Activated T-cell treated with anti-CD3 and anti-CD28 coated beads, Interleukin-2, amount 50 U/mL, for 72 hours (primary cell): ENCODE measurements around the gene CLECL1. TPM values are rescaled to one million over a fixed set of nuclear protein-coding genes. Genes with fewer than 3 reads are reported as not detected.
"Not testable (repeated sequence)": the region's sequence is repeated elsewhere in the genome, so short reads cannot be mapped to it uniquely, and the experiment has no call there.

Experiments
- ATAC-seq, 2 donors: fragments of 150-1000 bp; cut with Tn5 transposase; replicated peaks in 1 of 2; 2 replicates each; pipeline ENCODE4 v1.10.0; 2021; ENCODE audit warnings: moderate library complexity in 2 of 2, mild to moderate bottlenecking in 1 of 2
- DNase-seq, 2 donors: peaks; one replicate each; pipeline ENCODE4 v3.0.0; 2021 to 2022; ENCODE audit warnings: mixed read lengths in 1 of 2
- H3K27ac Mint-ChIP-seq: one replicate; pipeline ENCODE4 v1.8.0; 2022; ENCODE audit warnings: mild to moderate bottlenecking, moderate library complexity, mixed read lengths
- H3K27me3 Mint-ChIP-seq: one replicate; pipeline ENCODE4 v1.8.0; 2022; ENCODE audit warnings: low read depth, mixed read lengths
- H3K36me3 Mint-ChIP-seq, 2 donors: one replicate each; pipeline ENCODE4 v1.8.0; 2022; ENCODE audit warnings: mixed read lengths in 2 of 2, mild to moderate bottlenecking in 1 of 2; ENCODE audit not compliant: insufficient read depth in 2 of 2
- H3K4me1 Mint-ChIP-seq: one replicate; pipeline ENCODE4 v1.8.0; 2022; ENCODE audit warnings: low read depth, mixed read lengths
- H3K4me3 Mint-ChIP-seq, 2 donors: one replicate each; pipeline ENCODE4 v1.8.0; 2022; ENCODE audit warnings: mild to moderate bottlenecking in 2 of 2, mixed read lengths in 2 of 2, moderate library complexity in 2 of 2
- H3K9me3 Mint-ChIP-seq, 2 donors: one replicate each; pipeline ENCODE4 v1.8.0; 2022; ENCODE audit warnings: mixed read lengths in 2 of 2
- total RNA-seq, 2 donors: library from RNA; stranded (reverse); gene quantifications; one replicate each; pipeline ENCODE4 v1.2.3, GENCODE V29; 2022

The CLECL1 gene
- total RNA-seq, 2 donors from 2014 or later: 11.5 to 13.8 TPM

- Mint-ChIP-seq H3K4me3 (peak overlapping the region; percentile 73 to 88), H3K9me3 (peaks cover 8 to 9% of the 10 kb centered on the region in 2 donors), H3K4me1 (peaks cover 75% of the 10 kb centered on the region), H3K36me3 (peaks cover 14 to 23% of the 10 kb centered on the region in 2 donors), H3K27ac (peak overlapping the region; percentile 95), H3K27me3 (no peaks in the 10 kb centered on the region)
- ATAC-seq: peak; percentile 68 to 72
- peak; percentile 66 to 69 for DNase-seq
Measured at GRCh38 chr12:9707864-9708808, 24.8 kb downstream of the CLECL1 start.

GRCh38 chr12:9707356-9707755, 25.5 kb downstream of the CLECL1 start:
- Mint-ChIP-seq H3K4me3 (peak overlapping the region; percentile 73 to 88), H3K27ac (peak overlapping the region; percentile 95), H3K9me3 (peaks cover 8 to 9% of the 10 kb centered on the region in 2 donors), H3K27me3 (no peaks in the 10 kb centered on the region), H3K4me1 (peaks cover 76% of the 10 kb centered on the region), H3K36me3 (peaks cover 14 to 23% of the 10 kb centered on the region in 2 donors)
- ATAC-seq (peak; percentile 46 to 47), DNase-seq (peak in 1 of 2 donors; percentile 43)

GRCh38 chr12:9706086-9706685, 26.7 kb downstream of the CLECL1 start:
- DNase-seq (no peak), ATAC-seq (no peak)
- Mint-ChIP-seq H3K36me3 (peaks cover 14 to 23% of the 10 kb centered on the region in 2 donors), H3K4me1 (peaks cover 77% of the 10 kb centered on the region), H3K4me3 (peak overlapping the region; percentile 12 to 61), H3K27ac (peak overlapping the region; percentile 49), H3K9me3 (peaks cover 8 to 9% of the 10 kb centered on the region in 2 donors), H3K27me3 (no peaks in the 10 kb centered on the region)

- H3K27me3 Mint-ChIP-seq, H3K9me3 Mint-ChIP-seq, H3K27ac Mint-ChIP-seq, ATAC-seq, H3K4me3 Mint-ChIP-seq, DNase-seq: not testable (repeated sequence)
- H3K4me1 Mint-ChIP-seq: peaks cover 81% of the 10 kb centered on the region
- peaks cover 14 to 23% of the 10 kb centered on the region in 2 donors for H3K36me3 Mint-ChIP-seq
Measured at GRCh38 chr12:9704561-9704960, 28.3 kb downstream of the CLECL1 start.

GRCh38 chr12:9702255-9702654, 30.6 kb downstream of the CLECL1 start:
- peak overlapping the region; percentile 74 to 90 for H3K4me3 Mint-ChIP-seq
- peak; percentile 43 to 54 for ATAC-seq
- H3K36me3 Mint-ChIP-seq: peaks cover 13 to 22% of the 10 kb centered on the region in 2 donors
- no peaks in the 10 kb centered on the region for H3K27me3 Mint-ChIP-seq
- DNase-seq: peak; percentile 51 to 63
- peak overlapping the region; percentile 97 for H3K27ac Mint-ChIP-seq
- H3K4me1 Mint-ChIP-seq: peaks cover 80% of the 10 kb centered on the region
- peaks cover 8 to 9% of the 10 kb centered on the region in 2 donors for H3K9me3 Mint-ChIP-seq

GRCh38 chr12:9701380-9702154, 31.3 kb downstream of the CLECL1 start:
- Mint-ChIP-seq H3K27me3 (no peaks in the 10 kb centered on the region), H3K27ac (peak overlapping the region; percentile 97), H3K4me1 (peaks cover 77% of the 10 kb centered on the region), H3K9me3 (peaks cover 8 to 12% of the 10 kb centered on the region in 2 donors), H3K36me3 (peaks cover 14 to 22% of the 10 kb centered on the region in 2 donors), H3K4me3 (peak overlapping the region; percentile 74 to 90)
- ATAC-seq (peak; percentile 64 to 66), DNase-seq (peak in 1 of 2 donors; percentile 39)

GRCh38 chr12:9700606-9700956, 32.3 kb downstream of the CLECL1 start:
- Mint-ChIP-seq H3K9me3 (peaks cover 6 to 13% of the 10 kb centered on the region in 2 donors), H3K4me1 (peaks cover 71% of the 10 kb centered on the region), H3K27ac (peak overlapping the region; percentile 97), H3K36me3 (peaks cover 17 to 25% of the 10 kb centered on the region in 2 donors), H3K27me3 (no peaks in the 10 kb centered on the region), H3K4me3 (peak overlapping the region; percentile 42 to 90)
- no peak for DNase-seq
- no peak for ATAC-seq

GRCh38 chr12:9699898-9700605, 32.8 kb downstream of the CLECL1 start:
- peaks cover 69% of the 10 kb centered on the region for H3K4me1 Mint-ChIP-seq
- peaks cover 7 to 13% of the 10 kb centered on the region in 2 donors for H3K9me3 Mint-ChIP-seq
- peak overlapping the region in 1 of 2 donors; percentile 90 for H3K4me3 Mint-ChIP-seq
- H3K27ac Mint-ChIP-seq: peak overlapping the region; percentile 34
- peaks cover 18 to 25% of the 10 kb centered on the region in 2 donors for H3K36me3 Mint-ChIP-seq
- no peak for DNase-seq
- no peaks in the 10 kb centered on the region for H3K27me3 Mint-ChIP-seq
- ATAC-seq: no peak

GRCh38 chr12:9699269-9699897, 33.5 kb downstream of the CLECL1 start:
- peak in 1 of 2 donors; percentile 12 for ATAC-seq
- H3K9me3 Mint-ChIP-seq: peaks cover 4 to 11% of the 10 kb centered on the region in 2 donors
- DNase-seq: no peak
- peak overlapping the region; percentile 34 for H3K27ac Mint-ChIP-seq
- H3K27me3 Mint-ChIP-seq: no peaks in the 10 kb centered on the region
- H3K4me3 Mint-ChIP-seq: no peak overlapping the region
- H3K36me3 Mint-ChIP-seq: peaks cover 22 to 30% of the 10 kb centered on the region in 2 donors
- peaks cover 68% of the 10 kb centered on the region for H3K4me1 Mint-ChIP-seq

- Mint-ChIP-seq H3K4me3 (no peak overlapping the region), H3K36me3 (peaks cover 24 to 37% of the 10 kb centered on the region in 2 donors), H3K9me3 (peaks cover 4 to 11% of the 10 kb centered on the region in 2 donors), H3K4me1 (peaks cover 68% of the 10 kb centered on the region), H3K27me3 (no peaks in the 10 kb centered on the region), H3K27ac (peak overlapping the region; percentile 92)
- ATAC-seq: no peak
- no peak for DNase-seq
Measured at GRCh38 chr12:9698681-9699080, 34.2 kb downstream of the CLECL1 start.

GRCh38 chr12:9697619-9698018, 35.3 kb downstream of the CLECL1 start:
- H3K9me3 Mint-ChIP-seq: peaks cover 4 to 11% of the 10 kb centered on the region in 2 donors
- peak overlapping the region; percentile 44 for H3K27ac Mint-ChIP-seq
- H3K36me3 Mint-ChIP-seq: peaks cover 31 to 47% of the 10 kb centered on the region in 2 donors

More at GRCh38 chr12:9697619-9698018, 35.3 kb downstream of the CLECL1 start:
- ATAC-seq: peak; percentile 34 to 43
- DNase-seq: no peak
- Mint-ChIP-seq H3K4me1 (peaks cover 69% of the 10 kb centered on the region), H3K27me3 (no peaks in the 10 kb centered on the region), H3K4me3 (peak overlapping the region in 1 of 2 donors; percentile 14)
